HT-29 (cell line): ENCODE measurements around the gene TNFRSF1A. TPM values are rescaled to one million over a fixed set of nuclear protein-coding genes. Genes with fewer than 3 reads are reported as not detected.

Experiments
- DNase-seq: peaks from one replicate; pipeline ENCODE4 v3.0.0-alpha.2; 2015; ENCODE audit warnings: low spot score
- total RNA-seq: library from RNA; depleted of rRNA; stranded (reverse); fragments of >200 nt; shearing (Covaris generic); gene quantifications from 2 replicates; pipeline ENCODE4 v1.2.3, GENCODE V29; 2014

Gene TNFRSF1A
- total RNA-seq, 1 experiment from 2014 or later = 94.5 TPM

- no peak for DNase-seq
Observed at GRCh38 chr12:6374786-6375160, 32.9 kb upstream of the TNFRSF1A start.

DNA sequence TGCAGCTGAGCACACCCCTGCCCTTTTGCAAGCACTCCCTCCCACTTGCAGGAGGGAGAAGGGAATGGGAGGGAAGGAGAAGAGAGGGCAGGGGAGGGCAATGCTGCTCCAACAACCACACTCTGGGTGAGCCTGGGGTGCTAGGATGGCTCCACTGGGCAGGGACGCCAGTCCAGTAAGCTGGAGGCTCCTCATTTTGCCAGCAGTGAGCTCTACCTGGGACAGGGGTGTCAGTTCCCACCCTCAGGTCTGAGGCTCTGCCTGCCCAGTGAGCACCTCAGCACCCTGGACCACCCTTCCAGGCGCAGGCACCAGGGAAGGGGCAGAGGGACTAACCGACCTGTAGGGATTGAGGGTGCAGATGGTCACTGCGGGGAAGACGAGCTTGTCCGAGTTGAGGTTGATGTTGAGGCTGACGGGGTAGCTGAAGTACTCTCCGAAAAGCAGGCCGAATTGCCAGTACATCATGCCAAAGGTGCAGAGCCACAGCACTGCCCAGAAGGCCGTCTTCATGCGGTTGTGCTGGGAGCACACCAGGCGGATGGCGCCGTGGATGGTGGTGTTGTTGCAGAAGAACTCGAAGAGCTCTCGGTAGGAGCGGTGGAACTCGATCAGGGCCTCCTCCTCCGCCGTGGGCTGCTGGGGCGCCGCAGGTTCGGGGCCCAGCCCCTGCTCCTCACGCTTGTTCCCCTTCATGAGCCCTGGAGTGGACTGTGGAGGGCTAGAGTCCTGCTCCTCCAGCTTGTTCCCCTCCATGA is 32.3 kb upstream of the TNFRSF1A start:
- DNase-seq = peak; percentile 45

GRCh38 chr12:6373022-6373787 is 31.3 kb upstream of the TNFRSF1A start:
- DNase-seq = peak; percentile 39

DNA sequence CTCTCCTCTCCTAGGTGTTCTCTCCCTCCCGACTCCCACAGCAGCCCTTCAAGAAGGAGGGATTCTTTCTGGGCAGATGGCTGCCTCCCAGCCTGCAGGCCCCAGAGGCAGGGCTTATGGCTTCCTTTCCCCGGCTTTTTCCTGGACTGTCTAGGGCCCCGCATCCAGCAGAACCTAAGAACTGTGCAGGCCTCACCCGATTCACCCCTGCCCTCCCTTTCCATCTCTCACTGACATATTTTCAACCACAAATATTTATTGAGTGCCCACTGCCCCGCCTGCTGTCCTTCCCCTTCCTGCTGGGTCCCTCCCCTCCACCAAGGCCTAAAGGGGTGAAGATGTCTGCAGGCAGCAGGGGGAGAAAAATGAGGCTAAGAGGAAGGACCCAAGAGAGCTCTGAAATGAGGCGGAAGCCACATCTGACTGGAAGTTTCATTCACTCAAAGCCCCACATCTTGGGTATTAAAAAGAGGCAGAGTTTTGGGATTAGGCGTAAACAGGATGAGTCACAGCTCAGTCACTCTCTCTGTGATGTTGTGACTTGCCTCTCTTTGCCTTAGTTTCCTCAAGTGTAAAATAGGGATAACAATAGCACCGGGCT is 30.6 kb upstream of the TNFRSF1A start:
- peak; percentile 91 for DNase-seq

DNA sequence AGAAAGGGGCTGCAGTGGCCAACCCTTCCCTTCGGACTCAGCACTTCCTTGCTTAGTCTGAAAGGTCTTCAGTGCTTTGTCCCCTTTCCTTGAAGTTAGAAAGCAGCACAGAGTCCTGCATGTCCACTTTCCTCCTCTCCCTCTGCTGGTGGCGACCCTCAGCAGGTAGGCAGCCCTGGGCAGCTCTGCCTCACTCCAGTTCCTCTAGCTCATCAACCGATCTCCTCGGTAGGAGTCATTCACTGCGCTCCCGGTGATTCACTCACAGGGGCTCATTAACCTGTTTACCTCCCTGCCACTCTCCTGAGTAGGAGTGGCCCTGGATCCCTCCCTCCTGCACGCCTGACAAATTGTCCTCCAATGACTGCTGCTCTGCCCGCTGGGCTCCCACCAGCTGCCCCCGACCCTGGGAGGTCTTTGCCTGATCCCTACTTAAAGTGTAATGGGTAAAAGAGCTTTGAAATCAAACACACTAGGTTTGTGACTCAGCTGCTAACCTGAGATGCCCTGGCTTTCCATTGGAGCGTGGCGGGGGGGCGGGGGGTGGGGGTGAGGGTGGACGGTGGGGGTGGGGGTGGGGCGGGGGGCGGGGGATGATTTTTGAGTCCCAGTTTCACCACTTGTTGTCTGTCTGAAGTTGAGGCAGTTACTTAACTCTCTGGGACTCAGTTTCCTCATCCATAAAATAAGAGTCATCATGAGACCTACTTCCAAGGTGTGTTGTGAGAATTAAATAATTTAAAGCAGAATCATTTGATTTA is 29.3 kb upstream of the TNFRSF1A start:
- DNase-seq = peak; percentile 94

DNA sequence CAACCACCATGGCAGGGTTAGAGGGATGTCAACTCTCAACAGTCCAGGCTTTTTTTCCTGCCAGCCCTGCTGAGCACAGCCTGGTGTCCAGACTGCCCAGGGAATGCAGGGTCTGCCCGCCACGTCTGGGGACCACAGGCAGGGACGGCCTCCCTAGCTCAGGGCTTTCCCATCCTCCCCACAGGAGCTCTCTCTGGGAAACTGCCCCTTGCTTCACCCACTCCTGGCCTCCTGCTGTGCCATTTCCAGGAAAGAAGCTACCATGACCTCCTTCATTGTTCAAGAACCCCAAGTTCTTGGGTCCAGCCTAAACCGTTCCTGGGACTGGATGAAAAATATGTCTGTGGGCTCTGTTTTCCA is 28.7 kb upstream of the TNFRSF1A start:
- DNase-seq = no peak

DNA sequence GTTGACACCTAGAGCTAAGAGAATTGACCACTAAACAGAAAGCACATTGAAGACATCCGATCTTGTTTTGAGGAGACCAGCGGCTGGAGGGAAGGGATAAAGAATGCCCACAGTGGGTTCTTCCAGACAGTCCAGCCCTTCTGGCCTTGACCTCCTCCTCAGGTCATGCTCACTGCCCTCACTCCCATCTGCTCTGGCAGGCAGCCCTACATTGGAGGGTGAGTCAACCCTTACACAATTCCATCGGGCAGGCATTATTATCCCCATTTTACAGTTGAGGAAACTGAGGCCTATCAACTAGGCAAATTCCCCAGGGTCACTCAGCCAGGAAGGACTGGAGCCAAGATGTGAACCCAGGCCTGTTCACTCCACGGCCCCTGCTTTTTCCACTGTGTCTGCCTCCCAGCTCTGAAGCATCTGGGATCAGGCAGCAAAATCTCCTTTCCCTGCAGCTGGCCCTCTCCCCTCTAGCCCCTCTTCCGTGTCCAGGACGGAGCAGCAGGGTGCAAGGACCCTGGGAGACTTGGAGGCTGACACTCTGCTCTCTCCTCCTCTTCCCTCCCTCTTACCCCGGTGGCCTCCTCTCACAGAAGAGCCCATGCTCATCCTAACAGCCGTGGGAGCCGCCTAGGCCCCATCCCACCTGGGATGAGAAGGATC is 28.2 kb upstream of the TNFRSF1A start:
- no peak for DNase-seq

- DNase-seq = no peak
Observed at GRCh38 chr12:6368906-6369525, 27.1 kb upstream of the TNFRSF1A start.

- DNase-seq = no peak
Observed at GRCh38 chr12:6367969-6368892, 26.4 kb upstream of the TNFRSF1A start.

GRCh38 chr12:6367065-6367968 is 25.4 kb upstream of the TNFRSF1A start:
- DNase-seq = no peak

- DNase-seq = no peak
Observed at GRCh38 chr12:6364044-6364374, 22.1 kb upstream of the TNFRSF1A start.

DNA sequence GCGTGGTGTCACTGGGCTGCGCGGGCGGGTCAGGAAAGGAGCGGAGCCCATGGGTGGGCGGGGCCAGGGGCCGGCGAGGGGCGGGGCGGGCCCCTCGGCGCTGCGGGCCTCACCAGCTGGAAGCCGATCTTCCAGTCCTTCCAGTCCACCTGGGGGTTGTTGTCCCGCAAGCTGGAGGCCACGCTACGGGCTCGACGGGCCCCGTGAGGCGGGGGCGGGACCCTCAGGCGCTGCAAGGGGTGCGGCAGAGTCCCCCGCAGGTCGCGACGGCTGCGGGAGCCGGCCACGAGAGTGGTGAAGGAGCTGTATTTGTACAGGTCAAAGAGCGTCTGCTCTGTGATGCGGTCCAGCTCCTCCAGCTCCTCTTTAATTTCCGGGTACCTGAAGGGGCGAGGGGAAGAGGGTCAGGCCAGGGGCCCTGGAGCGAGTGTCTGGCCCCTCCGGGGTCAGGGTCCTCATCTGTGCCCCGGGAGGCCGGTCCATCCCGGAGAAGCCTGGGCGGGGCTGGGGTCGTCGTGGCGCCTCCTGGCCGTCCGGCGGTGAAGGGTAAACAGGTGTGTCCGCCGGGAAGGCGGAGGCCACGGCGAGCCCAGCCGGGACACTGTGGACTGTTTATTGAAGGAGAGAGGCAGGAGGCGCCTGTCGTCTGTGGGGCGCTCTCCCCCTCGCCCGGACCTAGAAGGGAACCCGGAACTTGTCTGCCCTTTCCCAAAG is 21.6 kb upstream of the TNFRSF1A start:
- DNase-seq = peak; percentile 90

GRCh38 chr12:6363010-6363329 is 21.1 kb upstream of the TNFRSF1A start:
- DNase-seq = no peak

DNA sequence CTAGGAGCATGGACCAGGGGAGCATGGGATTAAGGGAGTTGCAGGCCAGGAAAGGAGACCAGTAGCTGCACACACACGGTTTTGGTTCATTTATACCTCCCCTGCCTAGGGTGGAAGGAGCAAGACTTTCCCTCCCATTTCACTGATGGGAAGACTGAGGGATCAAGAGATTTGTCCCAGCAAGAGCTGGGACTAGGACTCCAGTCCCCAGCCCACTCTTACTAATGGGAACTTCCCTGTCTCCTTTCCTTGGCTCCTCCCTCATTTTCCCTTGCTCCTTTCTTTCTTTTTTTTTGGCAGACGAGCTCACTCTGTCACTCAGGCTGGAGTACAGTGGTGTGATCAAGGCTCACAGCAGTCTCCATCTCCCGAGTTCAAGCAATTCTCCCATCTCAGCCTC is 20.5 kb upstream of the TNFRSF1A start:
- no peak for DNase-seq

GRCh38 chr12:6361834-6362233 is 20.0 kb upstream of the TNFRSF1A start:
- DNase-seq = peak; percentile 79

- DNase-seq = no peak
Observed at GRCh38 chr12:6360578-6361490, 19.0 kb upstream of the TNFRSF1A start.

DNA sequence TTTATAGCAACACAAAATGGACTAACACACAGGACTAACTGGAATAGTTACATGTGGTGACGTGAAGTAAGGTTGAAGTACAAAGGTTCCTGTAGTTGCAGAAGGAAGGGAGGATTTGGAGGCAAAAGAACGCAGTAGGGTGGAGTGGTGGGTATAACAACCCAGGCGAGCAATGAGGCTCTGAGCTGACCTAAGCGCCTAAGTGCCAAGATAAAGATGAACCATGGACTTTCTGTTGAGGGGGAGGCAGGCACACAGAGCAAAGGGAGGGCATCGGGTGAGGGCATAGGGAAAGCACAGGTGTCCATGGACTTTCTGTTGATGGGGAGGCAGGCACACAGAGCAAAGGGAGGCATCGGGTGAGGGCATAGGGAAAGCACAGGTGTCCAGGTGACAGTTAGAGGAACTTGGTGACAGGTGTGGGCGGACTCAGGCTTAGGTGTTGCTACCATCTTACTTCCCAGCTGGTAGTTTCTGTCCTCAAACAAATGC is 18.2 kb upstream of the TNFRSF1A start:
- no peak for DNase-seq
